NOMO-1 treated with dmso at 0.1 percent for 144 hours (cell line): ENCODE data around the gene SNPH.

Source experiments
- DNase-seq: peaks from one replicate; lab custom pipeline; 2025; ENCODE audit not compliant: unreplicated experiment; lab: John Stamatoyannopoulos, UW

The SNPH gene

DNA sequence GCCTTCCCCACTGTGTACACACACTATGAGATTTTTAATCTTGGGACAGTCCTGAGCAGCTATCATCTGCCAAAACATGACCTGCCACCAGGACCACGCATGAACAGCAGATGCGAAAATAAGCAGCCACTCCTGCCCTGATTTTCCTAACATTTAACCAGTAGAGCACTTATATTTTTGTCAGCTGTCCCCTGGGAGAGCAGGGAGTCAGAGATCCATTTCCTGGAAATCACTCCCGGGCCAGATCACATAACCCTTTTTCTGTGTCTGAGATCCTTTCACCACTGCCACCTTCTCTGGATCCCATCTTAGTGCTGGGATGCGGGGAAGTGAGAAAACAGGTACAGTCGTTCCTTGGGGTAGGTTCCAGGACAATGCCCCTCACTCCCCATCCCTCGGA lies 57.2 kb downstream of the SNPH start:
- DNase-seq: no peak

DNA sequence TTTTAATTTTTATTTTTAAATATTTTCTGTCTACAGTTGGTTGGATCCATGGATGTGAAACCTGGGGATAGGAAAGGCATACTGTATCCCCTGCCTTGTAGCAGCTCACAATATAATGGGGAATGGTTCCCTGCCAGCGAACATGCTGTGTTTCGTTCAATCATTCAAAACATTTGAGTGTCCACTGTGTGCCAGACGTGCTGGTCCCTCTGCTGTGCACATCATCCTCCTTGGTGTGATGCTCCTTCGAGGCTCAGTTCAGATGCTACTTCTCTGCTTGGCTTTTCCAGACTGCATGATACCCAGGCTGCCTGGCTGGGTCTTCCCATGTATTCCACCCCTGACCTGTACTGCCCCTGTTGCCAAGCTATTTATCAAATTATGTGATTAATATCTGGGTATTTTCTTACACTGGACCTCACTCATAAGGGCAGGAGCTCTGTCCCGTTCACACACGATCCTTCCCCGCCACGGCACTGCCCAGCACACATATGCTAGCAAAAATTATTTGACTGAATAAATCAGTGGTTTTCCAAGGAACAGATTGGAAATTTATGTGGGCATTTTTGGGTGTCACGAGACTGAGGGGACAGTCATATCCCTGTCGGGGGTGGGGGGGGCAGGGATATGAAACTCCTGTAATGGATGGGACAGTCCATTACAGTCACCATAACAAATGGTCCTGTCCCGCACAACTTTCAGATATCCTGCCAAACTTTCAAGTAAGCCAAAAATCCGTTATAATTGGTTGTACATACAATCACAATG lies 57.9 kb downstream of the SNPH start:
- DNase-seq: no peak

DNA sequence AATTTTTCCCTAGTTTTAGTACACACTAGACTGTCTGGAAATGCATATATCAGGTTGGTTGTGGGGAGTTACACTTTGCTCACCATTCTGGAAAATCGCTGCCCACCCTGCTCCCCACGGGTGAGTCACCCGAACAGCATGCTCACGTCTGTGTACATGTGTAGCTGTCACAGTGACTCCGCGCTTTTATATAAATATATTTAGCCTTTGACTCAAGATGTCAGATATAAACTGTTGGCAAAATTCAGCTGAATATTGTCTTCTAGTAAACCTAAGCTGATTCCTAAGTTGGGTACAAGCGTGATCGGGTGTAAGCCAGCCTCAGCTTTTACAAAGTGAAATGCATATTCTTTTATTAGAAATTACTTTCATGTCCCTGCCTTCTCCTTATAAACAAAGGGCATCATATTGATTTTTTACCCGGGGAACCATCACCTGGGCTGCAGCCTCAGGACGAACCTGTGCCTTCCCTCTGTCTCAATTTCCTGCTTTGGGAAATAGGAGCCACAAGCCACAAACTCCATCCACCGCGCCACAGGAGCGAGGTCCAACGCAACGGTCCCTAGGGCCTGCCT lies 58.6 kb downstream of the SNPH start:
- DNase-seq: no peak

DNA sequence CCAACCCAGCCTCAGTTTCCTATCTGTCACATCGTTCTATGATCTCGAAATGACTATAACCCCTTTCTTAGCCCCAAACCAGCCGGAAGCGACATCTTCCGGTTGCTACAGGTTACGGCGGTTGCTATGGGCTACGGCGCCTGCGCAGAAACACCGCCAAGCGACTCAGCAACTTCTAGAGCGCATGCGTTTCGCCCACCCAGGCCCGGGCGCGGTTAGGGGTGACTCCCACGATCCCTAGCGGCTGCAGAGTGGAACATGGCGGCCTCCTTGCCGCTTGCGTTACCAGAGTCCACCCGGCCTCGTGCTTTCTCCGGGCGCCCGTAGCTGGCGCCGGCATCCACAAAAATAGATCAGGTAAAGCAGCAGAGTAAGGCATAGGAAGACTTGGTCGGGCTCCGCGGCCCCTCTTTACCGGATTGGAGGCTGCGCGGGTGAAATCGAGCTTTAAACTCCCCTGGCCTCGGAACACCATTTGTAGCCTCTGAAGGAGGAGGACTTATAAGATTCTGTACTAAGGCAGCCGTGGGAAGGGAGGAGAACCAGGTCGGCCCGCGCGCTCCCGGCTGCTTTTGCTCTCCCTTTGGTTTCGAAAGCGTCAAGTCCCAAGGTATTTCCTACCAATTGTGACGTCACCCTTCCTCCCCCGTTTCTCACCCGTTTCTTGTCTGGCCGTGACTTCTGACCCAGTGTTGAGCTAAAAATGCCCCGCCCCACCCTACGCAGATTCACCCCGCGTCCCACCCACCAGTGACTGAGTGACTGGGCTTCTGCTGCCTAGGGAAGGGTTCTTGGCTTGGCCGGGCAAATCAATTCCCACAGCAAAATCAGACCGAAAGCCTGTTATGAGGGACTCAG lies 59.3 kb downstream of the SNPH start:
- peak; percentile 90 for DNase-seq

DNA sequence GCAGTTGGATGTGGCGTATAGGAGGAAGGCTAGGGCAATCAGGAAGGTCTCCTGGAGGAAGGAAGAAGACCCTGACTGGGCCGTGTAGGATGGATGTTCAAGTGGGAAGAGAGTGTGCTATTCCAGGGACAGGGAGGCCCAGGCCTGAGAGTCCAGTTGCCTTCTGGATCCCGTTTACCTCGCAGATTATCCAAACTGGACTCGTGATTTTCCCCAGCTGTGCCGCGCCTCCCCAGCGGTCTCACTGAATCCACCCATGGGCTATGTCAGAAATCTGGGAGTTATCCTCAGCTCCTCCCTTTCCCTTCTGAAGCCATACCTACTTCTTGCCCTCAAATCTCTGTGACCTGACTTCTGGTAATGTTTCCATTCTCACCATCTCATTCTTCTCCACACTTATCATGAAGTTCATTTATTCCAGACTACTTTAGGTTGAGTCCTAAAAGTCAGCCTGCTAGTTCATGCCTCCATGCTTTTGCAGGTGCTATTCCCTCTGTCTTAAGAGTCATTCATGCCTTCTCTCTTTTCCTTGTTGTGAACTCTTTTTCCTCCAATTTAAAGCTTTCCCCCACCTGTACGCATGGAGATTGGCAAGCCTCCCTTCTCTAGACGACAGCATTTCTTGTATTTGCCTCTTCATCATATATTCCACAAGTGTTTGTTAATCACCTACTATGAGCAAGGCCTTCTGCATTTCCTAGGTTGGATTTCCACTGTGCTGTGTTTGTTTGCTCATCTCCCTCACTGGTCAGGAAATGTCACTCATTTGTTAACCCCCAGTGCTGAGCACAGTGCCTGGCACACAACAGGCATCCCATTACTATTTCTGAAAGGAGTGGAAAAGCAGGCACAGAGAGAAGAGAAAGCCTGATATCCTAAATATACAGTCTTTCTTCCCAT lies 60.2 kb downstream of the SNPH start:
- DNase-seq: no peak

DNA sequence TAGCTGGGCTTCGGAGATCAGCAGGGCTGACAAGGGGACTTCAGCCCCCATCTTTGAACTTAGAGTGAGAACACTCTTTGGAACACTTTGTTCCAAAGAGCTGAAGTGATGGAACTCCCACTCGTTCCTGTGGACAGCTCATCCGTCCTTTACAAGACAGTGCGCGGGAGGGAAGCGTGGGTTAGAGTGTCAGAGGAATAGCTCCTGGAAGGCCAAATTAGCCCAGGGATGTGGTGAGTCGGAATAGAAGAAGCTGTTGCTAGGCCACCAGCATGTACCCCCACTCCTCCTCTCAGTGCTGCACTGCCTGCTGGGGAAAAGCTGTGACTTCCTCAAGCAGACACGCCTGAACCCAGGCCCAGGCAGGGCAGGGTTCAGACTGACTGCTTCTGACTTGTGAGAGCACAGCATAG lies 61.2 kb downstream of the SNPH start:
- DNase-seq: no peak

DNA sequence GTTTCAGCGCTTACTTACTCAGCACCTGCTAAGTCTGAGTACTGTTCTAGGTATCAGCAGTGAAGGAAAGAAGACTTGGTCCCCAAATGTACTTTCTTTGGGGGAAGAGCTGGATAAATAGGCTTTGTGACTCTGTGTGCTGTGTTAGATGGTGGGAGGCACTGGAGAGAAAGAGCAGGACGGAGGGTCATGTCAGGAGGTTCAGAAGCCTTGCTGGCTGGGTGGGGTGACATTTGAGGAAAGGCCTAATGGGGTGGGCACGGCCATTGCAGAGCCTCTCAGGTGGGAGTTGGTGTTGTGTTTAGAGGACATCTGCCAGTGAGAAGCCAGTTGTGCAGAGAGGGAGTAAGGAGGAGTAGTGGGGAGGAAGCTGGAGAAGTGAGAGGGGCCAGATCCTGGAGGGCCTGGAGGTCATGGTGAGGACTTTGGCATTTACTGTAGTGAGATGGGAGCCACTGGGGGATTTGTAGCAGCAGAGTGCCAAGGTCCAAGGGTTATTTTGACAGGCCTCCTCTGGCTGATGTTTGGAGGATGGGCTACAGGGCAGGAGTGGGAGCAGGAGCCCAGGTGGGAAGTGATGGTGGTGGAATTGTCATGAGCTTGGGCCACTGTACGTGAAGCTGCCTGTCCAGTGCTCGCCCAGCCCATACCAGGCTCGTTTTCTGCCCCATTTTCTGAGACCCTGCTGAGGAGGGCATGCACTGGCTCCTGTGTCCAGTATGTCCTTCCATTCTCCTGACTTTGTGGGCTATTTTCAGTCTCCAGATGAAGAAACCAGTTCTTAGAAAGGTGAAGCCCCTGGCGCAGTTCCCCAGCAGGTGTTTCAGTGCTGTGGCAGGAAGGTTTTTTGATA lies 62.0 kb downstream of the SNPH start:
- DNase-seq: no peak

DNA sequence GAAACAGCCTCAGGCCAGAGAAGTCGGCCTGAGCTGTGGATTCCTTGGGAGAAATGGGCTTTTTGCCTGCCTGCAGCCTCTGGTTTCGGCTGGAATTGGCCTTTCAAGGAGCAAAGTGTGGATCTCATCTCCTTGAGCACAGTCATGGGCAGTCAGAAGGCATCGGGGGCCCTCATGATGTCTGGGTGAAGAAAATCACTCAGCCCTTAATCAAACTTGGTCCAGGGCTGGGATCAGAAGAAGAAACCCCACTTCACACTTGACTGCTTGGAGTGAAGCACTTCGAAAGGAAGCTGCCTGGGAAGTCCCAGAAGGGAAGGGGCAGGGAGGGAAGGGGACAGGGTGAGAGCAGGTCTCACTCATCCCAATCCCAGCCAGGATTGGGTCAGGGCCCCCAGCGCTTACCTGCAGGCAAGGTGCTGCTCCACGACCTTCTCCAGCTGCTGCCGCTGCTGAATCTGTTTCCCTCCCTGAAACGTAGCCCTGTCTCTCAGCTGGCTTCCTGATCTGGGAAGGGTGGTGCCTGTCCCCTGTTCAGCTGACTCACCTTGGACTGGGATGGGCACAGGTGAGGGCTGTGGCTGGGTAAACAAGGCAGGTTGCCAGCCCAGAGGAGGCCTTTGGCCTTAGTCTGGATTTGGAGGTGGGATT lies 62.7 kb downstream of the SNPH start, which contains the start of gene SDCBP2:
TSS of gene SDCBP2 (minus strand) at position 460 of the 651 bp plus-strand sequence. CDS start 8,723 bp downstream, outside the sequence.
- DNase-seq: no peak

DNA sequence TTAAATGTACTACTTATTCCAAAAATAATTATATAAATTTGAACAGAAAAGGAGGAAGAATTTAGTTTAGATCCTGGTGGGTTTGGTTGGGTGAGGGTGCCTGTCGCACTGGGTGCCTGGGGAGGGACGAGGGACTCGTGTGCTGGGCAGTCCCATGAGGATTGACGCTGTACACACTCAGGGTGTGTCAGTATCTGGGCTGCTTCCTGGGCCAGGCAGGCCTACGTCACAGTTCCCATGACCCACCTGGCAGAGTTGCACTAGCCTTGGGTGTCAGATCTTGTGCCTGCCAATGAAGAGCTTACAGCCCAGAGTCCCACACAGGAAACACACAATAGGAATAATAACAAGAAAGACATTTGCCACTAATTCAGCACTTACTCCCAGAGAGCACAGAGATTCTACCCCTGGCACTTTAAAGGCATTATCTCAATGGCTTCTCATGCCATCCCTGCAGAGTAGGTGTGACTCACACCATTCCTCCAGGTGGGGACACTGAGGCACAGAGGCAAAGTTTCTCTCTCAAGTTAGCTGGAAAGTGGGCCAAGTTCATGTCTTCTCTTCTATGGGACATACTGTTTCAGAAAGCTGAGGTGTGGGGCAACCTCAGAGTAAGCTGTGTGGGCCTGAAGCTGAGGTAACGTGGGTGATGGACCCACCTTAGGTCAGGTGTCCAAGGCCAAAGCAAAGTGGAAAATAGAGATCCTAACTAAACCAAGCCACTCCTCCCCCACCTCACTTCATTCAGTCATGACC lies 64.2 kb downstream of the SNPH start:
- no peak for DNase-seq

DNA sequence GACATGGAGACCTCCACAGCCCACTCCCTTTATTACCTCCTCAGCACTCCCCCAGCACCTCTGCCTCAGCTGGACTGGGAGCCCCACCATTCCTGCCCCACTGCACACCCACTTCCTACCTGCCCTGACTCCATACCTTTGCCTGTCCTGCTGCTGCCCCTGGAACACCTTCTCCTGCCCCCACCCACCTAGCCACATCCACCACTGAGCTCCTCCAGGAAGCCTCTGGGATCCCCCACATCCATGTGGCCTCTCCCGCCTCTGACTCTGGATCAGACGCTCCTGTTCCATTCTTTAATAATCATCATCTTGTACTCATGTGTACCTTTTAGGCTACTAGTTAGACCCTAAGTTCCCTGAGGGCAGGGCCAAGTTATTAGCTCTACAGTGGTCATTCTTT lies 65.0 kb downstream of the SNPH start:
- DNase-seq: no peak

DNA sequence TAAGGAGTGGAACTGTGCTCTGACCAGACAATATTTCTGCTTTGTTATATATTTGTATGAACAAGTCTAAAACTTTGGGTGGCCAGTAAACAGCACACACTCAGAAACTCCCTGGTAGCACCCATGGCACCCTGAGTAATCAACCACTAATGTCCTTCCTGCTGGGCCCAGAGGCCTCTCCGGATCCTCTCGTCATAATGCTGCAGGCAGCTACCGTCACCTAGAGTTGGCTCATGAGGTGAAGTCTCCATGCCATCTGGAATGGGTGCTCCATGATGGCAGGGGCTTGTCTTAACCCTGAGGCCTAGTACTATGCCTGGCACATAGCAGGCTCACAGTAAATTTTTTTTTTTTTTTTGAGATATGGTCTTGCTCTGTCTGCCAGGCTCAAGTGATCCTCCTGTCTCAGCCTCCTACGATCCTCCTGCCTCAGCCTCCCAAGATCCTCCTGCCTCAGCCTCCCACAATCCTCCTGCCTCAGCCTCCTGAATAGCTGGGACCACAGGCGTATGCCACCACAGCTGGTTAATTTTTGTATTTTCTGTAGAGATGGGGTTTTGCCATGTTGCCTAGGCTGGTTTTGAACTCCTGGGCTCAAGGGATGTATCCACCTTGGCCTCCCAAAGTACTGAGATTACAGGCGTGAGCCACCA lies 65.8 kb downstream of the SNPH start:
- DNase-seq: no peak

DNA sequence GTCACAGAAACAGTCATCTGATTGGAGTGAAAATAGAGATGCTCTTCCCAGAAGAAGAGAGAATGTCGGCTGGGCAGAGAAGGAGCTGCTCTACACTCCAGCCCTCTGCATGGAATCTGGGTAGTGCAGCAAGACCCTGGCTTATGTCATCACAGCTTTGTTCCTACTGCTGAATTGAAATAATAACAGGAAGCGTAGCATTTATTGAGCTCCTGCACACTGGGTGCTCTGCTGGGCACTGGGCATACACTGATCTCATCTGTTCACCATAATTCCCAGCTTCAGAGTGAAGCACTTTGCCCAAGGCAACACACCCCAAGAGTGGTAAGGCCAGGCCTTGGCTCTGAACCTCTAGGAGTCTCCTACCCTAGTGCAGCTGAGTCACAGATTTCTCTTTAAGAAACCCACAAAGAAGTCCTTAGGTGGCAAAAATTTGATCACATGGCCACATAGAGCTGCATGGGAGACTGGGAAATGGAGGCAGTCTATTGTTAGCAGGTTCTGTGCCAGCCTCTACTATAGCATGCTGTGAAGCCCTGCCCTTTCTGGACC lies 66.7 kb downstream of the SNPH start:
- DNase-seq: no peak

DNA sequence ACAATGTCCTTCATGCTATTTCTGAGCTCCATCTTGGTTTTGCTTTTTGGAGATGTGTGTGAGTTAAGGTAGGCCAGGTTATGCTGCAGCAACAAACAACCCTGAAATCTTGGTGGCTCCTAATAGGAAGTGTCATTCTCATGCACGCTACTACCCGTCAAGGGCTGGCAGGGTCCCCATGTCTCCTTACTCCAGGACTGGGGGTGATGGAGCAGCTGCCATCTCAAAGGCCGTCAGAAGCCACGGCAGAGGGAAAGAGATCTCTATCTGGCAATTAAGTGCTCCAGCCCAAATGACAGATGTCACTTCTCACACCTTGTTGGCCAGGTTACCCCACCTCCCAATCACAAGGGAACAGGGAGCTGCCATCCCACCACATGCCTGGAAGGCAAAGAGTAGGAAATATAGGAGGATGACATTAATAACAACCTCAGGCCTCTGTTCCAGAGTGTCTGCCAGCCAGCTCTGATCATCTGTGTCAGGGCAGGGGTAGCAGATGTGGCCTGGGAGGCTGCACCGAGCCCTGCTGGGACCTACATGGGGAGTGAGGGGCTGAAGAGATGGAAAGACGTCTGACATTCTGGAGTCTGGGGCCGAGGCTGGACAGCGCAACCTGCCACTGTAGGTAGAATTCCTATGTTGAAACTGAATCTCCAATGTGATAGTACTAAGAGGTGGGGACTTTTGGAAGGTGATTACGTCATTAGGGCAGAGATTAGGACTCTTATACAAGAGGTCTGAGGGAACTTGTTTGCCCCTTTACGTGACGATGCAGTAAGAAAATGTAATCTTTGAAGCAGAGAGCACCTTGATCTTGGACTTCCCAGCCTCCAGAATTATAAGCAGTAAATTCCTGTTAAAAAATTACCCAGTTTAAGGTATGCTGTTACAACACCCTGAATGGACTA lies 67.6 kb downstream of the SNPH start:
- DNase-seq: no peak

DNA sequence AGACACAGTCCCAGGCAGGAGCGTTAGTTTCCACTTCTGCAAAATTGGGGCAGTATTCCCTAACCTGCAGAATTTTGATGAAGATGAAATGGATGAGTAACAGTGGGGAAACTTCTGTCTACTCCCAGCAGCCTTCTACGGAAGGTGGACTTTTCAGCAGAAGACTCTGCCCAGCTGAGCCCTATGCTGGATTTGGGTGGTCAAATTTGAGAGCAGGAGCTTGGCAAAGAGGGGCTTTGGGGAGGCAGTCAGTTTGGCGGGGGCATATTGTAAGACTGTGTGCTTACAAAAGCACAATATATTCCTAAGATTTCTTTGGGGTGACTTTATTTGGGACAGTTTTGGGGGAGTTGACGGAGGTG lies 68.3 kb downstream of the SNPH start:
- no peak for DNase-seq

DNA sequence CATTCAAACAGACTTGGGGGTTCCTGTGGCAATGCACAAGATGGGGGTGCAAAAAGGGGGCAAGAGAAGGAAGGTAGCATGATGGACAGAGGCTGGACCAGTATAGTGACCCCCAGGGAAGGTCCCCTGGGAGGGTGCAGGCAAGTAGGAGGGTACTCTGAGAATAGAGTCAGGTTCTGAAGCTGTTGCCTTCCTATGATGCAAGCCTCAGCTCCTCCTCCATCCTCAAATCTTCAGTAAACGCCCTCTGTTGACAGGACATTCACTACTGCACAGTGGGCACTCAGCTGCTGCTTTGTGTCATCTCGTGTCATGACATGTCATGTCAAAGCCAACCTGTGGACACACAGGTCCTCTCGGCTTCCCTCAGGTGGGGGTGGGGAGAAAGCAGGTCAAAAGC lies 68.7 kb downstream of the SNPH start:
- DNase-seq: no peak

DNA sequence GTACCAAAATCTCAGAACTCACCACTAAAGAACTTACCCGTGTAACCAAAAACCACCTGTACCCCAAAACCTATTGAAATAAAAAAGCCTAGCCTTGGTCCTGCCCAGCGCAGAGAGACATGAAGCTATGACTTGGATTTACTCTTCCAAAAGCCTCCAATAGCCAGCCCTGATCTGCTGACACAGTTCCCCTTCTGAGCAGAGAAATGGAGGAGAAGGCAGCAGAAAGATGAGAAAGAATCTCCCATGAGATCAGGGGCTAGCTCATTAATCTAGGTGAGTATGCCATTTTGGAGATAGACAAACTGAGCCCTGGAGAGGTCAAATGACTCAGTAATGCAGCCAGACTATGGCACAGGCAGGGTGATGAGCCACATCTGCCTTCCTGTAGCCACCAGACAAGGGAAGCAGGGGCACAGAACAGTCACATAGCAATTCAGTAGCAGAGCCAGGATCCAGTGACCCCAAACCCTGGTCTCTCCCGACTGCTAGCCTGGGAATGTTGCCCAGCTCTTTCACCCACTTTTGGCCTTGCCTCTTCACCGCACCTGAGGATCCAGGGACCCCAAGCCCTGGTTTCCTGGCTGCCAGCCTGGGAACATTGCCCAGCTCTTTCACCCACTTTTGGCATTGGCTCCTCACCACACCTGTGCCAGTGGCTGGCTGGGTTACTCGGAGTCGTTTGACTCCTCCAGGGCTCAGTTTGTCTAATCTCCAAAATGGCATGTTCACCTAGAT lies 70.0 kb downstream of the SNPH start:
- no peak for DNase-seq
